GM12874 (cell line): ENCODE results near the gene ZNF235.

Experiments
- CTCF ChIP-seq: IDR thresholded peaks from 2 replicates; pipeline ENCODE4 v1.5.1; 2011; ENCODE audit warnings: low read depth, mild to moderate bottlenecking, control low read depth, low read length, moderate library complexity; ENCODE audit not compliant: insufficient read depth

ZNF235 gene

GRCh38 chr19:44282846-44283245, 22.0 kb downstream of the ZNF235 start:
- no peak for TF ChIP-seq CTCF

GRCh38 chr19:44280916-44281315, 23.9 kb downstream of the ZNF235 start:
- TF ChIP-seq CTCF, result no peak

GRCh38 chr19:44278181-44278690, 26.6 kb downstream of the ZNF235 start:
- no peak for TF ChIP-seq CTCF

- TF ChIP-seq CTCF, result no peak
Measured at GRCh38 chr19:44277331-44277730, 27.5 kb downstream of the ZNF235 start.

- no peak for TF ChIP-seq CTCF
Measured at GRCh38 chr19:44260695-44261446, 44.0 kb downstream of the ZNF235 start.

GRCh38 chr19:44260343-44260681, 44.5 kb downstream of the ZNF235 start:
- no peak for TF ChIP-seq CTCF

GRCh38 chr19:44258835-44259413, 45.9 kb downstream of the ZNF235 start:
- TF ChIP-seq CTCF, result no peak
